ENCODE measurements around the gene RPL36. TPM values are rescaled to one million over a fixed set of nuclear protein-coding genes. Genes with fewer than 3 reads are reported as not detected.
"Not testable (repeated sequence)": the region's sequence is repeated elsewhere in the genome, so short reads cannot be mapped to it uniquely, and the experiment has no call there.

RPL36 gene
- polyA plus RNA-seq, 1 of the 3 experiments (the other 2 are of a cell fraction): 1,383 TPM

- Histone ChIP-seq H3K36me3 (replicated peaks in 1 of 2; ENCODE audit: control insufficient read depth in 1 of 2, insufficient read depth in 2 of 2, low read length in 1 of 2) (peaks cover 20 to 49% of the 10 kb centered on the region in 2 experiments), H3F3A (replicated peaks; ENCODE audit: insufficient read depth) (peaks cover 17% of the 10 kb centered on the region)
- H2AFZ ChIP-seq (ENCODE audit: low read depth); H3K9ac ChIP-seq; CTCF ChIA-PET; H3K9me2 ChIP-seq; DNase-seq; H4K20me1 ChIP-seq (ENCODE audit: insufficient read depth); H3K9me3 ChIP-seq; H3K79me2 ChIP-seq (ENCODE audit: insufficient read depth); H3K27me3 ChIP-seq (ENCODE audit: insufficient read depth); H3K27ac ChIP-seq (ENCODE audit: low read depth in 2 of 2, low read length in 1 of 2); H3K4me3 ChIP-seq (ENCODE audit: low read depth in 2 of 2, low read length in 1 of 2); POLR2A ChIA-PET; H3K4me2 ChIP-seq; H3K4me1 ChIP-seq (ENCODE audit: control insufficient read depth in 1 of 2, insufficient read depth in 2 of 2, low read depth in 1 of 2, low read length in 1 of 2): not testable (repeated sequence)
- WGBS (ENCODE audit: low lambda C conversion rate): no CpG with 5 or more reads among the region's 28 CpGs
Observed at GRCh38 chr19:5702053-5702410, 11.9 kb downstream of the RPL36 start.

- Histone ChIP-seq H3F3A (replicated peaks; ENCODE audit: insufficient read depth) (peaks cover 11% of the 10 kb centered on the region), H3K9me3 (no peaks in the 10 kb centered on the region), H3K9ac (no peak overlapping the region), H3K36me3 (replicated peaks in 1 of 2; ENCODE audit: control insufficient read depth in 1 of 2, insufficient read depth in 2 of 2, low read length in 1 of 2) (peaks cover 20 to 44% of the 10 kb centered on the region in 2 experiments), H3K4me1 (ENCODE audit: control insufficient read depth in 1 of 2, insufficient read depth in 2 of 2, low read depth in 1 of 2, low read length in 1 of 2) (no peaks in the 10 kb centered on the region), H3K27me3 (ENCODE audit: insufficient read depth) (no peaks in the 10 kb centered on the region), H4K20me1 (ENCODE audit: insufficient read depth) (no peaks in the 10 kb centered on the region), H3K79me2 (ENCODE audit: insufficient read depth) (peaks cover 8% of the 10 kb centered on the region; the same call in 1 of the 2 replicates), H3K4me2 (no peak overlapping the region), H3K4me3 (ENCODE audit: low read depth in 2 of 2, low read length in 1 of 2) (no peak overlapping the region), H2AFZ (ENCODE audit: low read depth) (no peak overlapping the region), H3K27ac (ENCODE audit: low read depth in 2 of 2, low read length in 1 of 2) (no peak overlapping the region), H3K9me2 (no peaks in the 10 kb centered on the region)
- CTCF ChIA-PET: interaction anchor here (0.8 to 1.3 kb wide), 2 partner anchors 13 to 14 kb away, joined by 3 read pairs; partner anchors contain the start of gene RPL36
- DNase-seq: no peak
- POLR2A ChIA-PET: interaction anchor here (1.8 kb wide), 1 partner anchor 16 kb away, joined by 4 read pairs; the partner anchor contains the start of genes CATSPERD and LONP1
- WGBS (ENCODE audit: low lambda C conversion rate): 97% methylated on average over 18 of the region's 40 CpGs
- no peak for TF ChIP-seq NFIC (IDR thresholded peaks at IDR 0.05; ENCODE audit: borderline replicate concordance)
- TF ChIP-seq POLR2AphosphoS5 (IDR thresholded peaks at IDR 0.05; ENCODE audit: low read depth, low read length): no peak; the same call in 1 of the 2 replicates
- no peak for TF ChIP-seq SMC3 (IDR thresholded peaks at IDR 0.05; ENCODE audit: low read depth, low read length)
- no peak for TF ChIP-seq RAD21 (IDR thresholded peaks at IDR 0.05; ENCODE audit: low read length)
- no peak for TF ChIP-seq CHD2 (IDR thresholded peaks at IDR 0.05; ENCODE audit: low read length, partially characterized antibody)
- no peak for TF ChIP-seq IRF3 (IDR thresholded peaks at IDR 0.05; ENCODE audit: low read depth, low read length)
- no peak for TF ChIP-seq REST (IDR thresholded peaks at IDR 0.05; ENCODE audit: low read depth, low read length)
- no peak for TF ChIP-seq PBX3 (IDR thresholded peaks at IDR 0.05)
- TF ChIP-seq RFX5 (IDR thresholded peaks at IDR 0.05; ENCODE audit: low read length): no peak
- no peak for TF ChIP-seq MEF2A (IDR thresholded peaks at IDR 0.05; ENCODE audit: borderline replicate concordance, low read depth)
- TF ChIP-seq GATA2 (CRISPR knock-in tag; IDR thresholded peaks at IDR 0.05): no peak
Observed at GRCh38 chr19:5703819-5704818, 14.0 kb downstream of the RPL36 start.
